ENCODE results near the gene PHEX. TPM values are rescaled to one million over a fixed set of nuclear protein-coding genes. Genes with fewer than 3 reads are reported as not detected.

PHEX gene
- total RNA-seq, 1 experiment from 2014 or later = 0.89 TPM

- no peaks in the 10 kb centered on the region for H3K9me3 Mint-ChIP-seq (ENCODE audit: unreplicated experiment)
- H3K27ac Mint-ChIP-seq (ENCODE audit: low read depth, unreplicated experiment) = peak overlapping the region; percentile 75
- TF ChIP-seq CTCF (IDR thresholded peaks at IDR 0.05; ENCODE audit: unreplicated experiment) = no peak
- H3K4me3 Mint-ChIP-seq (ENCODE audit: unreplicated experiment) = no peak overlapping the region
- H3K36me3 Mint-ChIP-seq (ENCODE audit: insufficient read depth, unreplicated experiment) = no peaks in the 10 kb centered on the region
- POLR2A ChIA-PET = no interaction called here
- CTCF ChIA-PET = interaction anchor here (0.6 to 0.7 kb wide), 3 partner anchors 31 to 113 kb away, joined by 3 to 5 read pairs (median 4); no protein-coding TSS in a partner anchor
- no TSS peak for BruUV-seq (replicated peaks)
- H3K27me3 Mint-ChIP-seq (ENCODE audit: insufficient read depth, unreplicated experiment) = peaks cover 31% of the 10 kb centered on the region
- intact Hi-C loops (cut with micrococcal nuclease) = no loop called here
- peak; percentile 74 for DNase-seq (ENCODE audit: unreplicated experiment)
- peaks cover 7% of the 10 kb centered on the region for H3K4me1 Mint-ChIP-seq (ENCODE audit: insufficient read depth, unreplicated experiment)
These were observed 65.0 kb downstream of the PHEX start for GRCh38 chrX:22097012-22097694.

DNA sequence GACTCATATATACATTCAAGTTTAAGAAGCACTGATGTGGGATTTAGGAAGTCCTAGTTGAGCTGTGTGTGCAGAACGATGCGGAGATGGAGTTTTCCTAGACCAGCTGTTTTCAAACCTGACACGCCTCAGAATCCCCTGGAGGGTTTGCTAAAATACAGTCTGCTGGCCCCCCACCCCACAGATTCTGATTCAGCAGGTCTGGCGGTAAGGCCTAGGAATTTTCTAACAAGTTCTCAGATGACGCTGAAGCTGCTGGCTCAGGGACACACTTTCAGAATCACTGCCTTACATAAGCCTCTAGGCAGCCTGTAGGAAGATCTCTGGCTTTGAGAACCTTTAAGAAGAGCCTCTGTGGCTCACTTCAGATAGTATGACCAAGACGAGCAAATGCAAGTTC is 73.1 kb downstream of the PHEX start:
- intact Hi-C loops (cut with micrococcal nuclease) = no loop called here
- peaks cover 19% of the 10 kb centered on the region for H3K27me3 Mint-ChIP-seq (ENCODE audit: insufficient read depth, unreplicated experiment)
- no peaks in the 10 kb centered on the region for H3K9me3 Mint-ChIP-seq (ENCODE audit: unreplicated experiment)
- H3K4me3 Mint-ChIP-seq (ENCODE audit: unreplicated experiment) = no peak overlapping the region
- CTCF ChIA-PET = interaction anchor here (1.6 kb wide), 1 partner anchor 23 kb away, joined by 3 read pairs; no protein-coding TSS in a partner anchor
- POLR2A ChIA-PET = no interaction called here
- no peaks in the 10 kb centered on the region for H3K36me3 Mint-ChIP-seq (ENCODE audit: insufficient read depth, unreplicated experiment)
- BruUV-seq (replicated peaks) = no TSS peak
- H3K27ac Mint-ChIP-seq (ENCODE audit: low read depth, unreplicated experiment) = no peak overlapping the region
- no peak for TF ChIP-seq CTCF (IDR thresholded peaks at IDR 0.05; ENCODE audit: unreplicated experiment)
- no peaks in the 10 kb centered on the region for H3K4me1 Mint-ChIP-seq (ENCODE audit: insufficient read depth, unreplicated experiment)
- no peak for DNase-seq (ENCODE audit: unreplicated experiment)

DNA sequence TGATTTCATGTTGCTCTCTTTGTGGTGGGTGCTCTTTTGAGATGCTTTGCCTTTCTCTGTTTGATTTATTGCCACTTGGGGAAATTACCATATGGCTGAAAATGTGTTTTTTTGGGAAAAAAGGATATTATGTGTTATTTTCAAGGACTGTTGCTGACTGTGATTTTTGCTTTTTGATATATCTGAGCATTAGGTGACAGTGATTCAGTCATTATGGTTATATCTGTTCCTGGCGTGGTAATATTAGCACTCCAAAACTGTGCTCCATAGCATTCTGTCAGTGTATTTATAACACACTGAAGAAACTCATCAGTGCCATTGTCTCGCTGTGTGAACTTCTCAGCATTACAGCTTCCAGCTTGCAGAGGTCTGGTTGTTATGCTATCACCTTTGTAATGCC is 73.8 kb downstream of the PHEX start:
- TF ChIP-seq CTCF (IDR thresholded peaks at IDR 0.05; ENCODE audit: unreplicated experiment) = no peak
- Mint-ChIP-seq H3K27ac (ENCODE audit: low read depth, unreplicated experiment) (no peak overlapping the region), H3K4me1 (ENCODE audit: insufficient read depth, unreplicated experiment) (no peaks in the 10 kb centered on the region), H3K36me3 (ENCODE audit: insufficient read depth, unreplicated experiment) (no peaks in the 10 kb centered on the region), H3K9me3 (ENCODE audit: unreplicated experiment) (no peaks in the 10 kb centered on the region), H3K27me3 (ENCODE audit: insufficient read depth, unreplicated experiment) (peaks cover 12% of the 10 kb centered on the region), H3K4me3 (ENCODE audit: unreplicated experiment) (no peak overlapping the region)
- ChIA-PET POLR2A (no interaction called here), CTCF (interaction anchor here (0.6 to 1.6 kb wide), 3 partner anchors 14 to 25 kb away, joined by 3 read pairs; no protein-coding TSS in a partner anchor)
- DNase-seq (ENCODE audit: unreplicated experiment) = no peak
- intact Hi-C loops (cut with micrococcal nuclease) = no loop called here
- no TSS peak for BruUV-seq (replicated peaks)

- ChIA-PET POLR2A (no interaction called here), CTCF (interaction anchor here (0.6 kb wide), 2 partner anchors 75 to 253 kb away, joined by 3 read pairs; no protein-coding TSS in a partner anchor)
- Mint-ChIP-seq H3K27ac (ENCODE audit: low read depth, unreplicated experiment) (no peak overlapping the region), H3K9me3 (ENCODE audit: unreplicated experiment) (no peaks in the 10 kb centered on the region), H3K4me1 (ENCODE audit: insufficient read depth, unreplicated experiment) (no peaks in the 10 kb centered on the region), H3K27me3 (ENCODE audit: insufficient read depth, unreplicated experiment) (peaks cover 4% of the 10 kb centered on the region), H3K36me3 (ENCODE audit: insufficient read depth, unreplicated experiment) (no peaks in the 10 kb centered on the region), H3K4me3 (ENCODE audit: unreplicated experiment) (no peak overlapping the region)
- intact Hi-C loops (cut with micrococcal nuclease) = no loop called here
- no TSS peak for BruUV-seq (replicated peaks)
- TF ChIP-seq CTCF (IDR thresholded peaks at IDR 0.05; ENCODE audit: unreplicated experiment) = no peak
- DNase-seq (ENCODE audit: unreplicated experiment) = no peak
These were observed 77.3 kb downstream of the PHEX start for GRCh38 chrX:22109442-22109841.
